PC-3 (cell line): ENCODE results near the gene PARP6. TPM values are rescaled to one million over a fixed set of nuclear protein-coding genes. Genes with fewer than 3 reads are reported as not detected.

Experiments
- ATAC-seq: fragments of 200-7000 bp; cut with Tn5 transposase; 2 replicates; pipeline ENCODE4 v1.9.1; 2020; ENCODE audit warnings: mild to moderate bottlenecking, moderate library complexity
- BruUV-seq: library from RNA; stranded (reverse); fragments of 400-500 nt; replicated peaks from 2 replicates; lab custom pipeline; 2021; lab: Mats Ljungman, UMichigan
- CTCF ChIA-PET: fragments of 300-600 bp; sonication (Branson Sonifier 250); formaldehyde crosslinking; loops from one replicate; lab custom pipeline; 2022; ENCODE audit warnings: antibody characterized with exemption; lab: Charles Lee
- POLR2A ChIA-PET: fragments of 300-600 bp; sonication (Branson Sonifier 250); formaldehyde crosslinking; loops from one replicate; lab custom pipeline; 2022; ENCODE audit warnings: antibody characterized with exemption; ENCODE audit not compliant: unreplicated experiment; lab: Charles Lee
- DNase-seq: peaks from one replicate; pipeline ENCODE4 v3.0.0-alpha.2; 2015
- H2AFZ ChIP-seq: fragments of 300-600 bp; sonication (generic); 2 replicates; pipeline ENCODE4 v1.6.0; 2016; ENCODE audit warnings: antibody characterized with exemption, low read length
- H3F3A ChIP-seq: fragments of 300-600 bp; sonication (generic); one replicate; pipeline ENCODE4 v1.6.0; 2017; ENCODE audit warnings: antibody characterized with exemption, low read length, control low read depth, mild to moderate bottlenecking; ENCODE audit not compliant: unreplicated experiment
- H3K27ac ChIP-seq: fragments of 300-600 bp; sonication (generic); 2 replicates; pipeline ENCODE4 v1.5.1; 2016; ENCODE audit warnings: mild to moderate bottlenecking, low read length
- H3K27me3 ChIP-seq: fragments of 300-600 bp; sonication (generic); 2 replicates; pipeline ENCODE4 v1.6.1; 2016; ENCODE audit warnings: low read length, mixed read lengths
- H3K36me3 ChIP-seq: fragments of 300-600 bp; sonication (generic); 2 replicates; pipeline ENCODE4 v1.6.1; 2016; ENCODE audit warnings: low read depth, mixed run types, low read length, mixed read lengths
- H3K4me1 ChIP-seq: fragments of 300-600 bp; sonication (generic); 2 replicates; pipeline ENCODE4 v1.5.1; 2016; ENCODE audit warnings: low read length; ENCODE audit not compliant: insufficient read depth
- H3K4me2 ChIP-seq: fragments of 300-600 bp; sonication (generic); 2 replicates; pipeline ENCODE4 v1.6.0; 2016; ENCODE audit warnings: low read length
- H3K4me3 ChIP-seq: fragments of 300-600 bp; sonication (generic); 2 replicates; pipeline ENCODE4 v1.5.1; 2016; ENCODE audit warnings: mild to moderate bottlenecking, low read length, mixed read lengths
- H3K79me2 ChIP-seq: fragments of 300-600 bp; sonication (generic); 2 replicates; pipeline ENCODE4 v1.6.1; 2017; ENCODE audit warnings: low read length, mixed read lengths
- H3K9ac ChIP-seq: fragments of 300-600 bp; sonication (generic); 2 replicates; pipeline ENCODE4 v1.6.0; 2016; ENCODE audit warnings: mild to moderate bottlenecking, low read length
- H3K9me2 ChIP-seq: fragments of 300-600 bp; sonication (generic); replicated peaks from 2 replicates; pipeline ENCODE4 v1.6.1; 2016; ENCODE audit warnings: mixed run types, low read length, mixed read lengths
- H3K9me3 ChIP-seq: fragments of 300-600 bp; sonication (generic); 2 replicates; pipeline ENCODE4 v1.6.1; 2016; ENCODE audit warnings: low read length, mixed read lengths
- H4K20me1 ChIP-seq: fragments of 300-600 bp; sonication (generic); 2 replicates; pipeline ENCODE4 v1.6.1; 2016; ENCODE audit warnings: low read length, mixed read lengths
- CTCF ChIP-seq: fragments of 300-600 bp; sonication (generic); conservative IDR thresholded peaks from 2 replicates; pipeline ENCODE4 v1.5.1; 2017; ENCODE audit warnings: antibody characterized with exemption, low read depth, mild to moderate bottlenecking, low read length
- EZH2 ChIP-seq: fragments of 300-600 bp; sonication (generic); IDR thresholded peaks from one replicate; pipeline ENCODE4 v1.6.1; 2017; ENCODE audit warnings: antibody characterized with exemption, mild to moderate bottlenecking, low read length; ENCODE audit not compliant: unreplicated experiment
- EZH2phosphoT487 ChIP-seq: fragments of 300-600 bp; sonication (generic); IDR thresholded peaks from 2 replicates; pipeline ENCODE4 v1.6.1; 2018; ENCODE audit warnings: mild to moderate bottlenecking, antibody characterized with exemption, low read length, borderline replicate concordance
- intact Hi-C: fragments of 100-400 bp; cut with micrococcal nuclease; formaldehyde crosslinking; loops from 2 replicates; pipeline ENCODE4 v1.9.0; 2023
- total RNA-seq: library from RNA; depleted of rRNA; stranded (reverse); fragments of >200 nt; gene quantifications from 2 replicates; pipeline ENCODE4 v1.2.3, GENCODE V29; 2014

Gene PARP6
- total RNA-seq, 1 experiment from 2014 or later, result not detected

DNA sequence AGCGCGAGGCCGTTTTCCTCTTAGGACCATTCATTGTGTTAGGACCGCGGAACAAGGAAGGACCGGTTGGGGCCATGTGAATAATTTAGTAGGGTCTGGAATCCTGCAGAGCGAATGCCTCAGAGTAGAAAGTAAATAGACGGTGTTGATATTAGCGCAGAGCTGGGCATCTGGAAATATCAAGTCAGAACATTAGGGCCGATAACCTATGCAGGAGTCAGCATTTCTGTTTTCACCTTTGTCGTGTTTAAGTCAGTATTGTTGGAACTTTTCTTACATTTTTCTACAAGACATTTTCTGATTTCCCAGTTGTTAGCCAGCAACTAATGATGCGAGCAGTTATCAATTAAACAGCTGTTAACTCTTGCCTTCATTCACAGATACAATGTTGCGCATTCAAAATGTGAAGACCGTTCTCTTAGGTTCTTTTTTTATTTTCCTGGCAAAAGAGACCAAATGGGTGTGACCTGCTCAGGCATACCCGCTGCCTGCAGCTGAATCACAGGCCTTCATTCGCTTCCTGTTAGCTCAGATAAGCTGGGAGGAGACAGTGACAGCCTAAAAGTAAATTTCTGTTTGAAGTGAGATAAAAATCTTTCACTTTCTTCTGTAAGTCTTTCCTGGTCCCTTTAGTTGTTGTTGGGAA, 40.4 kb downstream of the PARP6 start:
- Histone ChIP-seq H3K36me3 (peaks cover 9% of the 10 kb centered on the region; the same call in 1 of the 2 replicates), H4K20me1 (peaks cover 18% of the 10 kb centered on the region; the same call in 1 of the 2 replicates), H3K9ac (peak overlapping the region; percentile 95), H3K9me3 (no peaks in the 10 kb centered on the region), H3K27me3 (no peaks in the 10 kb centered on the region), H3K79me2 (peaks cover 62% of the 10 kb centered on the region), H3K4me1 (peaks cover 18% of the 10 kb centered on the region), H3K4me3 (peak overlapping the region; percentile 93), H3K9me2 (no peaks in the 10 kb centered on the region), H2AFZ (peak overlapping the region; percentile 70), H3F3A (peaks cover 12% of the 10 kb centered on the region), H3K4me2 (peak overlapping the region; percentile 90), H3K27ac (peak overlapping the region; percentile 86)
- ChIA-PET POLR2A (interaction anchor here (0.7 kb wide), 1 partner anchor 45 kb away, joined by 3 read pairs; no protein-coding TSS in a partner anchor), CTCF (no interaction called here)
- DNase-seq (peak; percentile 79), ATAC-seq (peak; percentile 36)
- no peak for TF ChIP-seq EZH2phosphoT487
- TSS peak; percentile 82 for BruUV-seq
- intact Hi-C loops, result no loop called here

GRCh38 chr15:72231066-72231832, 41.1 kb downstream of the PARP6 start, which contains the start of gene PKM:
Gene PKM (minus strand): TSS chr15:72231190. CDS start chr15:72219097, 12,093 bp downstream.
- peak within 1 kb of the TSS; percentile 95 for H3K9ac ChIP-seq
- no peaks in the 10 kb centered on the region for H3K27me3 ChIP-seq
- POLR2A ChIA-PET, result no interaction called here
- H3K4me1 ChIP-seq, result peaks cover 17% of the 10 kb centered on the region
- H3K9me2 ChIP-seq, result no peaks in the 10 kb centered on the region
- intact Hi-C loops, result no loop called here
- no peaks in the 10 kb centered on the region for H3K9me3 ChIP-seq
- peaks cover 62% of the 10 kb centered on the region for H3K79me2 ChIP-seq
- TF ChIP-seq EZH2, result no peak
- no peak for TF ChIP-seq CTCF
- TF ChIP-seq EZH2phosphoT487, result no peak
- H3K4me2 ChIP-seq, result peak within 1 kb of the TSS; percentile 90
- H3K4me3 ChIP-seq, result peak within 1 kb of the TSS; percentile 93
- ATAC-seq, result peak; percentile 57
- H4K20me1 ChIP-seq, result peaks cover 23% of the 10 kb centered on the region; the same call in 1 of the 2 replicates
- no TSS peak for BruUV-seq
- peak within 1 kb of the TSS; percentile 86 for H3K27ac ChIP-seq
- H3F3A ChIP-seq, result peaks cover 12% of the 10 kb centered on the region
- peaks cover 9% of the 10 kb centered on the region; the same call in 1 of the 2 replicates for H3K36me3 ChIP-seq
- peak; percentile 97 for DNase-seq
- CTCF ChIA-PET, result no interaction called here
- peak within 1 kb of the TSS; percentile 70 for H2AFZ ChIP-seq

- Histone ChIP-seq H4K20me1 (peaks cover 31% of the 10 kb centered on the region), H3K4me2 (peak overlapping the region; percentile 89), H3K79me2 (peaks cover 69% of the 10 kb centered on the region), H3K9me3 (no peaks in the 10 kb centered on the region), H3F3A (peaks cover 12% of the 10 kb centered on the region), H3K9me2 (no peaks in the 10 kb centered on the region), H3K4me3 (peak overlapping the region; percentile 93), H2AFZ (no peak overlapping the region), H3K27ac (peak overlapping the region; percentile 86), H3K27me3 (no peaks in the 10 kb centered on the region), H3K4me1 (peaks cover 23% of the 10 kb centered on the region), H3K36me3 (peaks cover 16% of the 10 kb centered on the region), H3K9ac (peak overlapping the region; percentile 95)
- intact Hi-C loops, result no loop called here
- ChIA-PET CTCF (no interaction called here), POLR2A (interaction anchor here (0.6 kb wide), 1 partner anchor 454 kb away, joined by 4 read pairs; no protein-coding TSS in a partner anchor)
- BruUV-seq, result no TSS peak
- DNase-seq, result peak; percentile 72
- ATAC-seq, result peak; percentile 14
- no peak for TF ChIP-seq CTCF
- no peak for TF ChIP-seq EZH2
- TF ChIP-seq EZH2phosphoT487, result no peak
Measured at GRCh38 chr15:72230197-72231065, 41.9 kb downstream of the PARP6 start.
